GM19395 (cell line): Measurements from ENCODE around the gene DEFB124.
A peak's percentile ranks its signal among the peaks of the same experiment; 100 is the strongest.
"Not testable (repeated sequence)": the region's sequence is repeated elsewhere in the genome, so short reads cannot be mapped to it uniquely, and the experiment has no call there.

Source experiments
- ATAC-seq: cut with Tn5 transposase; IDR thresholded peaks from one replicate; pipeline ENCODE4 v1.9.1; 2021; ENCODE audit warnings: mild to moderate bottlenecking, moderate library complexity; ENCODE audit not compliant: unreplicated experiment

Gene DEFB124

DNA sequence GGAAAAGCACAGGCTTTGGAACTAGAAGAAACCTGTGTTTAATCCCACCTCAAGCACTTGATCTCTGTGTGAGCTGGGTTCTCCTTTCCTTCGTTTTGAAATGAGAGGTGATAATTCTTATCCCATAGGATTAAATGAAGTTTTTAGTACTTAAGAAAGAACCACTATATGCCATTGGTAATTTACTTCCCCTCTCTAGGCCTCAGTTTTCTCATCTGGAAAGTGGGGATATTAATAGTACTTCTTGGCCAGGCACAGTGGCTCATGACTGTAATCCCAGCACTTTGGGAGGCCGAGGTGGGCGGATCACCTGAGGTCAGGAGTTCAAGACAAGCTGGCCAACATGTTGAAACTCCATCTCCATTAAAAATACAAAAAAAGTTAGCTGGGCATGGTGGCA lies 14.2 kb upstream of the DEFB124 start:
- no peak for ATAC-seq

DNA sequence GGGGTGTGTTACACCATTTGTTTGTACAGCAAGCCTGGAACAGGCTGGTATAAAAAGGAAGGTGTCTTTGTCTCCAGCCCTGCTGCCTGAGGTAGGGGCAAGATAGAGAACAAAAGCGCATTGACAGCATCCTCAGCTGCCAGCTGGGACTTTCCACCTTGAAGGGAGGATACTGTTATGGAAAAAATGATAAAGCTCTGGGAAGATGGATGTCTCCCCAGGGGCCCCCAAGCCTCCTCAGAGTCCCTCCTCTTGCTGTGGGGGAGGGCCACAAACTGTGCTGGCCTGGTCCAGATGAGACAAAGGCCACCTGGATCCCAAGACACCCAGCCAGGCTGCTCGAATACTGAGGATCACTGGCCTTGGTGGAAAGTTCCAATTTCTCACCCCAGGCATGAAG lies 13.2 kb upstream of the DEFB124 start:
- ATAC-seq, result no peak

DNA sequence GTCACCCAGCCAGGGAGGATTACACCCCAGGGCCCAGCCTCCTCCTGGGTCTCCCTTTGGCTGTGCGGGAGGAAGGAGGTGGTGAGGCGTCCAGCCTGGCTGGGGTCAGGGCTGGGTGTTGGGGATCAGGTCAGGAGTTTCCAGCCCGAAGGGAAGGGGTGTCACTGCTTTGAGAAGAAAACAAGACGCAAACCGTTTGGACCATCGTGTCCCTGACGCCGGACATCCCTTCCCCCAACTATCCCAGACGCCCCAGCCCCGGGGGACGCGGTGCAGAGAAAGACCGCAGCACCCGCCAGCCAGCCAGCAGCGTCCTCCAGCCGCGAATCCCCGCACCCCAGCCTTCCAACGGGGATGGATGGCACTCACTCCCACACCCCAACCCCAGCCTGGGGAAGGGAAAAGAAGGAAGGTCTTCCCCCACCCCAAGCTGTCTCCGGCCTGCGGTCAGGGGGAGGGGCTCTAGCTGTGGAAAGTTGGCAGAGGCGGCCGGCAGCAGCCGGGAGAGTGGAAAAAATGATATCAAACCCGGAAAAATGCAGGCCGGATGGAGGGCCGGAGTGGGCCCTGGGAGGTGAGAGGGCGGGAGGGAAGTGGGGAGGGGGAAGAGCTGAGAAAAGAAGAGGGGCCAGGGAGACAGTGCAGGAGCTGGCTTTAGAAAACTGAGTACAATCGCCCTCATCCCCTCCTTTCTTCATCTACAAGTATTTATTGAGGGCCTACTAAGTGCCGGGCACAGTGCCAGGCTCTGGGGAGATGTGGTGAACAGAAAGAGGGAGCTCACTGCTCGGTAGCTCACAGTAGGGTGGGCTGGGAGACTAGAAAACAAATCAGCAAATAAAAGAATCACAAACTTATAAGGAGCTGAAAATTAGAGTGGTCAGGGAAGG lies 10.8 kb upstream of the DEFB124 start:
- no peak for ATAC-seq

DNA sequence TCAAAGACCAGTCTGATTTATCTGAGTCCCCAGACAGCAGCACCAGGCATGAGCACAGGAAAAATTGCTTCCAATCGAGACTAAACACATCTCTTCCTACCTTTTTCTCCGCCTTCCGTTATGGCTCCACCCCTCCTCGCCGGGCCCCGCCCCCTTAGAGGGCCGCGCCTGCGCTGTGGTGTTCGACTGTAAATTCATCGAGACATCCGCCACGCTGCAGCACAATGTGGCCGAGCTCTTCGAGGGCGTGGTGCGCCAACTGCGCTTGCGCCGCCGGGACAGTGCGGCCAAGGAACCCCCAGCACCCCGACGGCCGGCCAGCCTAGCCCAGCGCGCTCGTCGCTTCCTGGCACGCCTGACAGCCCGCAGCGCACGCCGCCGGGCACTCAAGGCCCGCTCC lies 9.1 kb upstream of the DEFB124 start:
- no peak for ATAC-seq

DNA sequence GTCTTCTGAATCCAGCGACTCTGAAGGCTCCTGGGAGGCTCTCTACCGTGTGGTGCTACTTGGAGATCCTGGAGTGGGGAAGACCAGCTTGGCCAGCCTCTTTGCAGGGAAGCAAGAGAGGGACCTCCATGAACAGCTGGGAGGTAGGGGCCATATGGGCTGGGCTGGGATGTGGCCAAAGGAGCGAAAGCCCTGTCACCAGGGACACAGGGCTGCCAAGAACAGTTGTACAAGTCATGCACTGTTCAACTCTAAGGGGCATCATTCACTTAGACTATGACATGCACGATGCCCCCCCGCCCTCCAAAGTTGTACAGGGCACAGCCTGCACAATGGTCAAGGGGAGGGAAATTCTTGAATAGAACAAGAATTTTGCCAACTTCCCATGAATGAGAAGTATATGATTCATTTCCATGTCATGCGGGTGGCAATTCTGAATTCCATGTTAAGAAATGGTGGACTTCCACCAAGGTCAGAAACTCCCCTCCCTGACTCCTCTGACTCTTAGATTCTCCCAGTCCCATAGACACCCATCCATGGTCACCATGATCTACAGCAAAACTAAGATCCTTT lies 1.8 kb upstream of the DEFB124 start:
- ATAC-seq, result no peak

DNA sequence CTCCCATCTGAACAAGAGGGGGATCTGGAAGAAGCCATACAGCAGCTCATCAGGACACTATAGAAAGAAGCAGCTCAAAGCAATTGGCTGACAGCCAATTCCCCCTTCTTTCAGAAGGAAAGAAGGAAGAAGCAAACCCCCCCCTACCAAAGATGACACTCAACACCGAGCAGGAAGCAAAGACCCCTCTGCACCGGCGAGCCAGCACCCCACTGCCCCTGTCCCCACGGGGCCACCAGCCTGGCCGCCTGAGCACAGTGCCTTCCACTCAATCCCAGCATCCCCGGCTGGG lies 1.3 kb upstream of the DEFB124 start:
- ATAC-seq, result no peak

DNA sequence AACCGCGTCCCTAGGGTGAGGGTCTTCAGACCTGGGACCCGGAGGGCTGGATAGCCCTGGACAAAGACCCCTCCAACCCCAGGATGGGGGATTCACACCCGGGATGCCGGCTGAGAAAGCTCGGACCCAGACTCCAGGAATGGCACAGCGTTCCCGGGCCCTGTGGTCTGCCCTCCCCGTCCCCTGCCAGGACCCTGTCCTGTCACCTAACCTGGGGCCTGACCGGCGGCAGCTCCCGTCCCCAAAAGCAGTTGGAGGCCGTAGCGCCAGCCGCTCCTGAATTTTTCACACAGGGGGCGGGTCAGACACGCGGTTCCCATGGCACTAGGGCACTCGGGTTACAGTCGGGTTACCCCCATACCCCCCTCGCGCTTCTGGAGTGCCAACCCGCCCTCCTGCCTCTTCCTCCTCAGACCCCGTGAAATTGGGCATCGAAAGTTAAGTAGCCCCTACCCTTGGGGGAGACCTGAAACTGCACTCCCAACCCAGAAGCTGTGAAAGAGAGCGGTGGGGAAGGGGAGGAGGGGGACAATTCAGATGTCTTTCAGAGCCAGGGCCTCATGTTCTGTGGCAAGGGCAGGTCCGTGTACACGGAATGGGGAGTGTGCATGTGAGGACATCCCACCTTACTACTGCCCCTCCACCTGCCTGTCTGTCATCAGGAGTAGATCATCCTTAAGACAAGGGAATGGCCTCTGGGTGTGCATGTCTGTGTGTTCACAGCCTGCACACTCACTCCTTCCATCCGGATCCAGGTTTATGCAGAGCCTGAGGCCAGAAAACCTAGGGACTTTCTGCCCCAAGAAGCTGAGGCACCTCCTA lies 756 bp upstream of the DEFB124 start:
- ATAC-seq, result no peak

DNA sequence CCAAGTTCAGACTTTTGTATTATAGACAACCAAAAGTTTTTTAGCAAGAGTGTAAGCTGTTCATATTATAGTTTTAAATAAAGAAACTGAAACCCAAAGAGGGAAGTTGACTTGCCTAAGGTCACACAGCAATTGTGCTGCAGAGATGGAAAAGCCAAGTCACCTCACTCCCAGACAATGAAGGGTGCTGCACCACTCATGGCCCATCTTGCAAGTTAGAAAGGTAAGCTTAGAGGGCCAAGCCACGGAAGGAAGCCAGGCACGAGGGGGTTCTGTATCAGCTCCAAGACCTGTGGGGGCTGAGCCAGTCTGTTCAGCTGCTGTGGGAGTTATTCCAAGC lies 860 bp downstream of the DEFB124 start:
- peak; percentile 97 for ATAC-seq

DNA sequence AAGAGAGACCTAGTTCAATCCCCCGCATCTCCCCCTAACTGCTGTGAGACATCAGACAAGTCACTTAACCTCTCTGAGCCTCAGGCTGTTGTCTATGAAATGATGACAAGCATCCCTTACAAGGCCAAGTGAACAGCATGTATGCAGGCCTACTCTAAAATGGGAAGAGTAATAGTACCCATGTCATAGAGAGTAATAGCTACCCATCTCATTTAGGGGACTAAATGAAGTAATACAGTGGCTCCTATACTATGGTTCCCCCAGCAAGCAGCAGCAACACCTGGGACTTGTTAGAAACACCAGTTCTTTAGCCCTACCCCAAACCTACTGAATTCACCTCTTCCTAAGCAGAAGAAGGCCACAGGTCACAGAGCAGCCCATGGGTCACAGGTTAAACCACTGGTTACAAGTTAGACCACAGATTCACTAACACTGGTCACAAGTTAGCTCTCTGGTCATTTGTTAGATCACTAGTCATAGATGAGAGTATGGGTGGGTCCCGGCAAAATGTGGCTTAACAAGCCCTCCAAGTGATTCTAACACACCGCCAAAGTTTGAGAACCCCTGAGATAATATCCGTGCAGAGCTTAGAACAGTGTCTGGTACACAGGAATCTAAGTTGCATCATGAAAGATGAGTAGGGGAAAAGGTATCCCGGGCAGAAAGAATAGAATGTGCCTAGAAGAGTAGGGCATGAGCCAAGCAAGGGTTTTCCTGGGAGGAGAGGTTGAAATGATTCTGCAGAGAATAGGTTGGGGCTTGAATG lies 1.4 kb downstream of the DEFB124 start:
- ATAC-seq, result peak; percentile 24

DNA sequence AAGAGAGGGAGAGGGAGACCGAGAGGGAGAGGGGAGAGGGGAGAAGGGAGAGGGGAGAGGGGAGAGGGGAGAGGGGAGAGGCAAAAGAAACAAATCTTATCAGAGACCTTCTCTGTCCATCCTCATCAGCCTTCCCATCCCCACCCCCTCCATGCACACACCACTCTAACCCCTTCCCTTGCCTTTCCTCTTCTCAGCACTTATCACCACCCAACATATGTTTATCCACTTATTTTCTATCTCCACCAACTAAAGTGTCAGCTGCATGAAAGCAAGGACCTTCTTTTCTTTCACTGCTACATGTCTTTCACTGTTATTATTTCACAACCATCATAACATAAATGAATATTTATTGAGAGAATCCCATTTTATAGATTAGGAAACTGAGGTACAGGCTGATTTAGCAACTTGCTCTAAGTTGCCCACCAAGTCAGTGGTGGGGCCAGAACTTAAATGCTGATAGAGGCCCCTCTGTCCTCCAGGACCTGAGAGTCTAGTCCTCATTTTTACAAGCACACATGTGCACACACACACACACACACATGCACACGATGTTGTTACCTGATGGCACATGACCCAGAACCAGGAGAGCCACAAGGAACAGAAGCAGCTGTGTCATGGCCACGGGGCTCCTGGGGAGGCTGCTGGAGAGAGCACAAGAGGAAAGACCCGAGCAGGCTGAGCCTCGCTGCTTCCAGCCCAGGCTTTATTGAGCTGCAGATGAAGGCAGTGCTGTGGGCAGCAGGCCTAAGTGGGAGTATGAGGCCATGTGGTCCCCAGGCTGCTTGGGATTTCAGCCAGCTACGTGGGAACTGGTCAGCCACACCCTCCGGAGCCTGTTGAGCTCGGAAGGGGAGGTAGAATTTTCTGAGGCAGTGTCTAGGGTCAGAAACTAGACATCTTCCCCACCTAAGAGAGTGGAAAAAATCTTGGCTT lies 2.3 kb downstream of the DEFB124 start:
- ATAC-seq, result no peak

DNA sequence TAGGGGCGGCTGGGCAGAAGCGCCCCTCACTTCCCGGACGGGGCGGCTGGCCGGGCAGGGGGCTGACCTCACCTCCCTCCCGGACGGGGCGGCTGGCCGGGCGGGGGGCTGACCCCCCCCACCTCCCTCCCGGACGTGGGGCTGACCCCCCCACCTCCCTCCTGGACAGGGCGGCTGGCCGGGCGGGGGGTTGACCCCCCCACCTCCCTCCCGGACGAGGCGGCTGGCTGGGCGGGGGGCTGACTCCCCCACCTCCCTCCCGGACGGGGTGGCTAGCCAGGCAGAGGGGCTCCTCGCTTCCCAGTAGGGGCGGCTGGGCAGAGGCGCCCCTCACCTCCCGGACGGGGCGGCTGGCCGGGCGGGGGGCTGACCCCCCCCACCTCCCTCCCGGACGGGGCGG lies 4.0 kb downstream of the DEFB124 start:
- ATAC-seq, result not testable (repeated sequence)

DNA sequence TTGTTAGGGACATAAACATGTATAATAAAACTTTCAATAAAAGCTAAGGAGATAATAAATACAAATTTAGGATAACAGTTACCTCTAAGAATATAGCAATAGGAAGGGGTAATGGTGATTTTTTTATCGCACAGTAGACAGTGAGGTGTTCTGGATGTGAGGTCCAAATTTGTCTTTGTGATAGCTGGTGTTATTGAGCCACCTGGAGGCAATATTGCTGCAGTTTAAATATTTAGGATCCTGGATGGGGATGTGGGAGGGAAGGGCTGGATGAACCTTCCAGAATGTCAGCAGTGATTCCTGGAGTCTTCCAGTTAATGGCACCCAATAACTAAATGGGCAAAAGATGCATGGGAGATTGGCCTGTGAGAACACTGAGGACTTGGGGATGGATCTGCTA lies 20.6 kb downstream of the DEFB124 start:
- ATAC-seq, result no peak

DNA sequence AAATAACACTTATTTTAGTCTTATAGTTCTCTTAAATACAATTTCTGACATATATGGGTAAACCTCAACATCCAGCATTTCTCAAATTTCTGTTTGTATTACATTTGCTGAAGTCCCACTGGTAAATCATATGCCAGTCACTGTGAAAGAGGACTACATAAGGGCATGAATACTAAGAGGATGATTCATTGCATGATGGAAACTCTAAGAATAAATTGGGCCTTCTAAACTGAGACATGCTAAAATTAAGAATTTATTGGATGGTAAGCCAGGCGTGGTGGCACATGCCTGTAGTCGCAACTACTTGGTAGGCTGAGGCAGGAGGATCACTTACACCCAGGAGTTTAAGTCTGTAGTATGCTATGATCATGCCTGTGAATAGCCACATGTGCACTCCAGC lies 22.4 kb downstream of the DEFB124 start:
- ATAC-seq, result no peak

DNA sequence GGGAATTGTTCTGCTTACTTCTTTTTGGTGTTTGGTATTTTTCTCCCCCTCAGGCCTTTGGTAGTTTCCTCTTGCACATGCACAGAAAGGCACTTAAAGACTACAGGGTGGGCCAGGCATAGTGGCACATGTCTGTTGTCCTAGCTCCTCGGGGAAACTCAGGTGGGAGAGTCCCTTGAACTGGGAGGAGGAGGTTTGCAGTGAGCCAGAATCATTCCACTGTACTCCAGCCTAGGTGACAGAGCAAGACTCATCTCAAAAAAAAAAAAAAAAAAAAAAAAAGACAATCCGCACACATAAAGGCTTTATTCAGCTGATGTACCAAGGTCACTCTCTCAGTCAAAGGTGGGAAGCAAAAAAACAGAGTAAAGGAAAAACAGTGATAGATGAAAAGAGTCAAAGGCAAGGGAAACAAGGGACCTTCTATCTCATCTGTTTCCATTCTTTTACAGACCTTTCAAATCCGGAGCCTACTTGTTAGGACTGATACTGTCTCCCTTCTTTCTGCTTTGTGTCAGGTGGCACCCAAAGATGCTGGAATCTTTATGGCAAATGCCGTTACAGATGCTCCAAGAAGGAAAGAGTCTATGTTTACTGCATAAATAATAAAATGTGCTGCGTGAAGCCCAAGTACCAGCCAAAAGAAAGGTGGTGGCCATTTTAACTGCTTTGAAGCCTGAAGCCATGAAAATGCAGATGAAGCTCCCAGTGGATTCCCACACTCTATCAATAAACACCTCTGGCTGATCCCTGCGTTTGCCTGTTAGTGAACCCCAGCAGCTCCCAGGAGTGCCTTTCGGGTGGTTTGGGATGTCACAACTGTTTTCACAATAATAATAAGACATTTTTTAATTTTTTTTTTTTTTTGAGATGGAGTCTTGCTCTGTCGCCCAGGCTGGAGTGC lies 25.2 kb downstream of the DEFB124 start:
- no peak for ATAC-seq

DNA sequence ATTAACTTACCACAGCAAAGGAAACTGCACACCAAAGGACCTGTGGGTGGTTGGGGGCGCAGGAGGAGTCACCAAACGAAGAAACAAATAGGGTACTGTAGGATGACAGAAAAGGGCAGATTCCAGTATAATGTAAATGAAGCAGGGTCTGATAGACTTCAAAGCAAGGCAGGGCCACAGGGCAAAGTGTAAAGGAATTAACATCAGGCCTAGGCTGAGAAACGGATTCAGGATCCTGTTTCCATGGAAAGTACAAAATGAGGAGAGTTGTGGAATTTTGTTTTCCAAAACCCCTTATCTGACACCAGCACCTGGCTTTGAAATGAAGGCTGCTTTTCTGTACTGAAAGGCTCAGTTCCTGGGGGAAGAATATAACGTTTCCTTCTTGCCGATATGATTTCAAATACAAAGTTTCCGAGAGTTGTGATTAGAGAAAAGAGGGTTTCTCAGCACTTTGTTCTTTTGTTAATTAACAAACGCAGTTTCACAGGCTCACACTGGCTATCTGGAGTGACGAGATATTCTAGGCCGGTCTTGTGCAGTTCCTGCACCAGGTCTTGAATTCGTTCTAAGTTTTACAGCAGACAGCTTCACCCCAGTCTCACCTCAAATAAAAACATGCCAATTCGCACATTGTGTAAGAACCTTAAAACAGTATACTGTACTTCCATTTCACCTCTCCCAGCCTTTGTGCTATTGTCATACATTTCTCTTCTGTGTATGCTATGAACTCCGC lies 28.7 kb downstream of the DEFB124 start:
- ATAC-seq, result no peak

DNA sequence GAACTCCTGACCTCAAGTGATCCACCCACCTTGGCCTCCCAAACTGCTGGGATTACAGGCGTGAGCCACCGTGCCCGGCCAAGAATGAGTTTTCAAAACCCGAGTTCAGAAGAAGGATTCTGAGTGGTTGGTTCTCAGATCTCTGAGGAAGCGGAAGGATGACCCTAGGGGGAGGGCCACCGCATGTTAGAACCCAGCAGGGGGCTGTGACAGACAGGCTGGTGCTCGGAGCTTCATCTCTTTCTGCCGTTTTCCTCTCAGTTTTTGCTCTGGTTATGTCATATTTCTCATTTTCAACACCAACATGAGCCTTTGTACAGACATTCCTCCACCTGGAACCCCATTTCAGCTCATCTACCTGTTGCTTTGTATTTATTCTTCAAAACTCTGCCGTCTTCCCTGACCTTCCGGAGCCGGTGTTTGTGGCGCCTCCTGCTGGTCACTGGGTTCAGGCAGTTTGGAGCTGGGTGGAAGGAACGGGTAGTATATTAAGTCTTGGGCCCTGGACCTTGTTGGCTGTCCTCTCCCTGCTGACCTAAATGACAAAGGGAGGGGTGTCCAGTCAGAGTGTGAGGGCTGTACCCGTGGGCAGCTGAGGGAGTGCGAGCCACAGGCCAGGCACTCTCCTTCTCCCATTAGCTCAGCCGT lies 34.8 kb downstream of the DEFB124 start, which contains the start of gene DEFB123:
TSS of gene DEFB123 (plus strand) at position 621 of the 648 bp plus-strand sequence. CDS start 67 bp downstream, outside the sequence.
- no peak for ATAC-seq

DNA sequence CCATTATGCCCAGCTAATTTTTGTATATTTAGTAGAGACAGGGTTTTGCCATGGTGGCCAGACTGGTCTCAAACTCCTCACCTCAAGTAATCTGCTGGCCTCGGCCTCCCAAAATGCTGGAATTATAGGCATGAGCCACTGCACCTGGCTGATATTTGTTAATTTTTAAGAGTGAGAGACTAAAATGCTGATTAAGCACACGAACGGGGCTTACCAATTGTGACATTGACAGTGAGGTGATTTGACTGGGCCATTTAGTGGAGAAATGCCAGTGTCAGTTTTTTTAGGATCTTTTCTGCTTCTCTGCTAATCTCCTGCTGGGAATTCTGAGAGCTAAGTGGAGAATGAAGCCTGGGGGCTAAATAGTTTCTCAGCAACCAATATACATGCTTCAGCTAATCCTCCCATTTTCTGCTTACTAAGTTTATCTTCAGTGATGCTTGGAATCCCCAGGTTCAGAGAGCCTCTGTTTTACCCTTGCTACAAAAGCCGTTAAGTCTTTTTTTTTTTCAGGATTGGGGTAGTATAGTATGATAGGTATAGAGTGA lies 44.3 kb downstream of the DEFB124 start:
- no peak for ATAC-seq

DNA sequence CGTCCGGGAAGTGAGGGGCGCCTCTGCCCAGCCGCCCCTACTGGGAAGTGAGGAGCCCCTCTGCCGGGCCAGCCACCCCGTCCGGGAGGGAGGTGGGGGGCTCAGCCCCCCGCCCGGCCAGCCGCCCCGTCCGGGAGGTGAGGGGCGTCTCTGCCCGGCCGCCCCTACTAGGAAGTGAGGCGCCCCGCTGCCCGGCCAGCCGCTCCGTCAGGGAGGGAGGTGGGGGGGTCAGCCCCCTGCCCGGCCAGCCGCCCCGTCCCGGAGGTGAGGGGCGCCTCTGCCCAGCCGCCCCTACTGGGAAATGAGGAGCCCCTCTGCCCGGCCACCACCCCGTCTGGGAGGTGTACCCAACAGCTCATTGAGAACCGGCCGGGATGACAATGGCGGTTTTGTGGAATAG lies 47.4 kb downstream of the DEFB124 start:
- ATAC-seq, result not testable (repeated sequence)
